Glomerular visceral epithelial cell (primary cell): ENCODE data around the gene MIS18A.
"Not testable (repeated sequence)": the region's sequence is repeated elsewhere in the genome, so short reads cannot be mapped to it uniquely, and the experiment has no call there.

Source experiments
- DNase-seq: peaks from one replicate; pipeline ENCODE4 v3.0.0-alpha.2; 2016; ENCODE audit errors: extremely low spot score

Gene MIS18A

GRCh38 chr21:32304998-32305397, 26.1 kb upstream of the MIS18A start:
- DNase-seq = no peak

GRCh38 chr21:32303385-32303784, 24.5 kb upstream of the MIS18A start:
- no peak for DNase-seq

- DNase-seq = no peak
Measured at GRCh38 chr21:32302560-32302959, 23.7 kb upstream of the MIS18A start.

GRCh38 chr21:32301596-32301995, 22.7 kb upstream of the MIS18A start:
- no peak for DNase-seq

GRCh38 chr21:32300117-32300681, 21.4 kb upstream of the MIS18A start:
- DNase-seq = no peak

GRCh38 chr21:32299695-32300094, 20.8 kb upstream of the MIS18A start:
- no peak for DNase-seq

- DNase-seq = no peak
Measured at GRCh38 chr21:32298658-32299081, 19.8 kb upstream of the MIS18A start, which contains the start of gene MRAP. Gene MRAP, plus strand, starts transcription at chr21:32298855. Its CDS starts 117 bp downstream, at chr21:32298972.

- no peak for DNase-seq
Measured at GRCh38 chr21:32298148-32298559, 19.3 kb upstream of the MIS18A start.

- DNase-seq = no peak
Measured at GRCh38 chr21:32297449-32297848, 18.6 kb upstream of the MIS18A start.

- DNase-seq = no peak
Measured at GRCh38 chr21:32285476-32285875, 6.6 kb upstream of the MIS18A start.

GRCh38 chr21:32282992-32283391, 4.1 kb upstream of the MIS18A start:
- no peak for DNase-seq

- peak; percentile 28 for DNase-seq
Measured at GRCh38 chr21:32281531-32281930, 2.7 kb upstream of the MIS18A start.

- DNase-seq = no peak
Measured at GRCh38 chr21:32279377-32279680, 480 bp upstream of the MIS18A start.

GRCh38 chr21:32278103-32278502, 746 bp downstream of the MIS18A start:
- DNase-seq = peak; percentile 13

GRCh38 chr21:32276671-32277070, 2.2 kb downstream of the MIS18A start:
- no peak for DNase-seq

GRCh38 chr21:32270748-32271147, 8.1 kb downstream of the MIS18A start:
- no peak for DNase-seq

GRCh38 chr21:32265321-32265720, 13.5 kb downstream of the MIS18A start:
- DNase-seq = not testable (repeated sequence)

- no peak for DNase-seq
Measured at GRCh38 chr21:32261929-32262328, 16.9 kb downstream of the MIS18A start.

- DNase-seq = no peak
Measured at GRCh38 chr21:32260130-32260529, 18.7 kb downstream of the MIS18A start.

GRCh38 chr21:32258786-32259048, 20.1 kb downstream of the MIS18A start:
- not testable (repeated sequence) for DNase-seq

GRCh38 chr21:32257962-32258785, 20.7 kb downstream of the MIS18A start:
- DNase-seq = peak; percentile 70

- peak; percentile 75 for DNase-seq
Measured at GRCh38 chr21:32256873-32257620, 21.8 kb downstream of the MIS18A start.

- DNase-seq = no peak
Measured at GRCh38 chr21:32256251-32256650, 22.6 kb downstream of the MIS18A start.
